Upper lobe of left lung (tissue), 6 donors: ENCODE data around the gene CYP26B1. TPM values are rescaled to one million over a fixed set of nuclear protein-coding genes. Genes with fewer than 3 reads are reported as not detected.

ENCODE experiments used
- ATAC-seq, 2 donors: fragments of 200-7000 bp; cut with Tn5 transposase; one replicate each; pipeline ENCODE4 v1.9.1; 2022; ENCODE audit warnings: mild to moderate bottlenecking in 2 of 2, moderate library complexity in 2 of 2; ENCODE audit not compliant: low FRiP score in 2 of 2
- DNase-seq, 2 donors: peaks; one replicate each; pipeline ENCODE4 v3.0.0-alpha.2; 2019 to 2020
- H3K27ac ChIP-seq, 4 donors: fragments of 200-600 bp; sonication (generic); one replicate each; pipeline ENCODE4 v1.5.1; 2016 to 2019
- H3K27me3 ChIP-seq, 4 donors: fragments of 200-600 bp; sonication (generic); one replicate each; pipeline ENCODE4 v1.5.1; 2017 to 2019
- H3K36me3 ChIP-seq, 4 donors: fragments of 200-600 bp; sonication (generic); one replicate each; pipeline ENCODE4 v1.5.1; 2016 to 2019
- H3K4me1 ChIP-seq, 4 donors: fragments of 200-600 bp; sonication (generic); one replicate each; pipeline ENCODE4 v1.5.1; 2018 to 2019
- H3K4me3 ChIP-seq, 4 donors: fragments of 200-600 bp; sonication (generic); one replicate each; pipeline ENCODE4 v1.5.1; 2017 to 2019; ENCODE audit warnings: mild to moderate bottlenecking in 2 of 4, moderate library complexity in 1 of 4
- H3K9me3 ChIP-seq, 4 donors: fragments of 200-600 bp; sonication (generic); one replicate each; pipeline ENCODE4 v1.5.1; 2018 to 2019
- EP300 ChIP-seq, 4 donors: sonication (generic); formaldehyde crosslinking; IDR thresholded peaks; one replicate each; pipeline ENCODE4 v1.5.1; 2017; ENCODE audit warnings: antibody characterized with exemption in 4 of 4, control low read depth in 2 of 4
- POLR2A ChIP-seq, 4 donors: fragments of 450-650 bp; IDR thresholded peaks; one replicate each; pipeline ENCODE4 v1.5.1; 2016 to 2017; ENCODE audit warnings: antibody characterized with exemption in 4 of 4, mild to moderate bottlenecking in 2 of 4
- POLR2AphosphoS5 ChIP-seq, 2 donors: sonication (generic); formaldehyde crosslinking; IDR thresholded peaks; one replicate each; pipeline ENCODE4 v1.5.1; 2017; ENCODE audit warnings: antibody characterized with exemption in 2 of 2
- WGBS, 2 donors: methylation state at CpG; one replicate each; pipeline ENCODE4 v1.1.5; 2017 to 2018; 5-methylcytosine and 5-hydroxymethylcytosine counted together
- total RNA-seq, 6 donors: library from RNA; depleted of rRNA in 4 of 6; stranded (reverse); fragments of >200 nt in 4 of 6; gene quantifications; one replicate each; pipeline versions ENCODE4 v1.1.0 to v1.2.1, GENCODE V29; 2016 to 2021
- TF ChIP-seq, protein P1 (sequence below), 6 experiments: fragments of 450-650 bp in 4 of 6; fragments of 200-600 bp in 2 of 6; sonication (generic) in 2 of 6; IDR thresholded peaks; one replicate each; pipeline ENCODE4 v1.5.1; 2016 to 2019; ENCODE audit warnings: antibody characterized with exemption in 6 of 6
- donor health status: DM: no; HTN: no; CAD: no; lungs with moderate emphysema.
- donor health status: DM: no; HTN: yes; CAD: no; lungs with severe emphysema.

The CYP26B1 gene
- total RNA-seq, 6 donors from 2014 or later = 0.89 to 4.8 (median 4.5) TPM; not detected in 1

- H3K27me3 ChIP-seq = no peaks in the 10 kb centered on the region
- WGBS, 2 donors = 77 to 81% methylated on average over 4 of the region's 4 CpGs
- H3K4me1 ChIP-seq = peaks cover 0 to 1% (median under 1%) of the 10 kb centered on the region in 4 donors
- TF ChIP-seq POLR2AphosphoS5 (IDR thresholded peaks at IDR 0.05) (no peak), POLR2A (IDR thresholded peaks at IDR 0.05) (no peak), EP300 (IDR thresholded peaks at IDR 0.05) (no peak)
- TF ChIP-seq, protein P1, sequence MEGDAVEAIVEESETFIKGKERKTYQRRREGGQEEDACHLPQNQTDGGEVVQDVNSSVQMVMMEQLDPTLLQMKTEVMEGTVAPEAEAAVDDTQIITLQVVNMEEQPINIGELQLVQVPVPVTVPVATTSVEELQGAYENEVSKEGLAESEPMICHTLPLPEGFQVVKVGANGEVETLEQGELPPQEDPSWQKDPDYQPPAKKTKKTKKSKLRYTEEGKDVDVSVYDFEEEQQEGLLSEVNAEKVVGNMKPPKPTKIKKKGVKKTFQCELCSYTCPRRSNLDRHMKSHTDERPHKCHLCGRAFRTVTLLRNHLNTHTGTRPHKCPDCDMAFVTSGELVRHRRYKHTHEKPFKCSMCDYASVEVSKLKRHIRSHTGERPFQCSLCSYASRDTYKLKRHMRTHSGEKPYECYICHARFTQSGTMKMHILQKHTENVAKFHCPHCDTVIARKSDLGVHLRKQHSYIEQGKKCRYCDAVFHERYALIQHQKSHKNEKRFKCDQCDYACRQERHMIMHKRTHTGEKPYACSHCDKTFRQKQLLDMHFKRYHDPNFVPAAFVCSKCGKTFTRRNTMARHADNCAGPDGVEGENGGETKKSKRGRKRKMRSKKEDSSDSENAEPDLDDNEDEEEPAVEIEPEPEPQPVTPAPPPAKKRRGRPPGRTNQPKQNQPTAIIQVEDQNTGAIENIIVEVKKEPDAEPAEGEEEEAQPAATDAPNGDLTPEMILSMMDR (IDR thresholded peaks at IDR 0.05) = no peak
- no peak overlapping the region for H3K27ac ChIP-seq
- ATAC-seq (no peak), DNase-seq (no peak)
- H3K9me3 ChIP-seq = no peaks in the 10 kb centered on the region
- no peak overlapping the region for H3K4me3 ChIP-seq
- H3K36me3 ChIP-seq = no peaks in the 10 kb centered on the region
Observed at GRCh38 chr2:72121153-72121552, 26.5 kb downstream of the CYP26B1 start.

DNA sequence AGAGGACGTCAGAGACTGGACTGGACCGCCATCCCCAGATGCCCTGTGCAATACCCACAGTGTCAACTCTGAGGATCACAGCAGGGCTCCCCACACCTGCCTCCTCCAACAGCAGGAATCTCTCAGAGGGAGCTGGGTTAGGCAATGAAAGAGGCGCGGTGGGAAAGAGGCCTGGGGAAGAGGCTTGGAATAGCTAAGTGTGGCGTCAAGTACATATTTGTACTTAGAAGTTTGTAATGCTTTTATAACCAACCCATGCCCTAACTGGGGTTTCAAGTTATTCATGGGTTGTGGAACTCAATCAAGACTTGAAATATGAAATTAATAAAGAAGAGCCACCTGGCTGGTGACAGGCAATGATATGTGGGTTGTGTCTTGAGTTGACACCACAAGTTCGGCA is 28.7 kb downstream of the CYP26B1 start:
- WGBS, 2 donors = 90 to 92% methylated on average over 6 of the region's 6 CpGs
- H3K27ac ChIP-seq = no peak overlapping the region
- H3K4me3 ChIP-seq = no peak overlapping the region
- DNase-seq (no peak), ATAC-seq (no peak)
- peaks cover 0 to 10% (median 5%) of the 10 kb centered on the region in 4 donors for H3K4me1 ChIP-seq
- TF ChIP-seq POLR2AphosphoS5 (IDR thresholded peaks at IDR 0.05) (no peak), EP300 (IDR thresholded peaks at IDR 0.05) (no peak), POLR2A (IDR thresholded peaks at IDR 0.05) (no peak)
- TF ChIP-seq, protein P1 (IDR thresholded peaks at IDR 0.05) = no peak
- H3K9me3 ChIP-seq = no peaks in the 10 kb centered on the region
- H3K27me3 ChIP-seq = no peaks in the 10 kb centered on the region
- H3K36me3 ChIP-seq = no peaks in the 10 kb centered on the region

DNA sequence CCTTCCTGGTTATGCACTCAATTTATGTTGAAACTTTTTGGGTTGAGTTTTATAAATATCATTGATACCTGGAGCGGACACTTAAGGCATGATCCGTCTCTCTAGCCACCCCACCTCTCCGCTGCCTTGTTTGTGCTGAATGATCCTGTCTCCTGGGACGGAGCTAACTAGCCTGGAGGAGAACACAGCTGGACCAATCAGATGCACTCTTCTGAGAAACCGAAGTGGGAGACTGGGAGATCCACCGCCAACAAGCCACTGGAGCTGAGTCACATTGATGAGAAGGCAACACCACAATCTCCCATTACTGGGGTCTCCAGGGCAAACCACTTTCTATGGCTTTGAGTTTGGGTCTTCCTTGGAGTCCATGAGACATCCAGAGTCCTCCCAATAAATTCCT is 29.3 kb downstream of the CYP26B1 start:
- 90 to 93% methylated on average over 5 to 6 of the region's 6 CpGs for WGBS, 2 donors

GRCh38 chr2:72117718-72118117 is 29.9 kb downstream of the CYP26B1 start:
- H3K4me1 ChIP-seq = peaks cover 0 to 10% (median 5%) of the 10 kb centered on the region in 4 donors
- no peak for DNase-seq
- no peaks in the 10 kb centered on the region for H3K9me3 ChIP-seq
- no peak overlapping the region for H3K27ac ChIP-seq
- H3K4me3 ChIP-seq = no peak overlapping the region
- 88 to 95% methylated on average over 10 of the region's 10 CpGs for WGBS, 2 donors
- H3K36me3 ChIP-seq = no peaks in the 10 kb centered on the region
- no peak for ATAC-seq
- TF ChIP-seq POLR2AphosphoS5 (IDR thresholded peaks at IDR 0.05) = no peak
- no peak for TF ChIP-seq EP300 (IDR thresholded peaks at IDR 0.05)
- TF ChIP-seq, protein P1 (IDR thresholded peaks at IDR 0.05) = no peak
- TF ChIP-seq POLR2A (IDR thresholded peaks at IDR 0.05) = no peak
- H3K27me3 ChIP-seq = no peaks in the 10 kb centered on the region

More for the DNA sequence above, 29.3 kb downstream of the CYP26B1 start:
- Histone ChIP-seq H3K27ac (no peak overlapping the region), H3K4me1 (peaks cover 0 to 10% (median 5%) of the 10 kb centered on the region in 4 donors), H3K4me3 (no peak overlapping the region), H3K36me3 (no peaks in the 10 kb centered on the region), H3K27me3 (no peaks in the 10 kb centered on the region), H3K9me3 (no peaks in the 10 kb centered on the region)
- TF ChIP-seq POLR2A (IDR thresholded peaks at IDR 0.05) (no peak), POLR2AphosphoS5 (IDR thresholded peaks at IDR 0.05) (no peak), EP300 (IDR thresholded peaks at IDR 0.05) (no peak)
- TF ChIP-seq, protein P1 (IDR thresholded peaks at IDR 0.05) = no peak
- DNase-seq (no peak), ATAC-seq (no peak)

DNA sequence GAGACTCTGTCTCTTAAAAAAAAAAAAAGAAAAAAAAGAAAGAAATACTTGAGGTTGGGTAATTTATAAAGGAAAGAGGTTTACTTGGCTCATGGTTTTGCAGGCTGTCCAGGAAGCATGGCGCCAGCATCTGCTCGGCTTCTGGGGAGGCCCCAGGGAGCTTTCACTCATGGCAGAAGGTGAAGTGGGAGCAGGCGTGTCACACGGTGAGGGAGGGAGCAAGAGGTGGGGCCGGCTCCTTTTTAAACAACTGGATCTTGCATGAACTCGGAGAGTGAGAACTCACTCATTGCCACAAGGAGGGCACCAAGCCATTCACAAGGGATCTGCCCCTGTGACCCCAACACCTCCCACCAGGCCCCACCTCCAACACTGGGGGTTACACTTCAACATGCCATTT is 30.6 kb downstream of the CYP26B1 start:
- DNase-seq (no peak), ATAC-seq (no peak)
- Histone ChIP-seq H3K4me3 (no peak overlapping the region), H3K9me3 (no peaks in the 10 kb centered on the region), H3K27ac (no peak overlapping the region), H3K36me3 (no peaks in the 10 kb centered on the region), H3K4me1 (peaks cover 0 to 10% (median 5%) of the 10 kb centered on the region in 4 donors), H3K27me3 (no peaks in the 10 kb centered on the region)
- WGBS, 2 donors = 83 to 87% methylated on average over 6 of the region's 6 CpGs
- TF ChIP-seq EP300 (IDR thresholded peaks at IDR 0.05) = no peak
- TF ChIP-seq POLR2AphosphoS5 (IDR thresholded peaks at IDR 0.05) = no peak
- TF ChIP-seq POLR2A (IDR thresholded peaks at IDR 0.05) = no peak
- TF ChIP-seq, protein P1 (IDR thresholded peaks at IDR 0.05) = no peak
